AG04449 (cell line): ENCODE data around the gene LHX6.

Experiments
- CTCF ChIA-PET: fragments of 350-600 bp; formaldehyde crosslinking; extraction: SDS; loops from one replicate; lab custom pipeline; 2021; ENCODE audit warnings: antibody characterized with exemption; lab: Yijun Ruan, JAX
- POLR2A ChIA-PET: fragments of 400-600, 350-600 bp; formaldehyde crosslinking; extraction: SDS; loops from one replicate; lab custom pipeline; 2020; ENCODE audit warnings: antibody characterized with exemption, inconsistent platforms; lab: Yijun Ruan, JAX
- DNase-seq: peaks from one replicate; pipeline ENCODE4 v3.0.0-alpha.2; 2010; ENCODE audit warnings: low read depth, low spot score
- H3K4me3 ChIP-seq: 2 replicates; pipeline ENCODE4 v1.5.1; 2011; ENCODE audit warnings: low read depth, mild to moderate bottlenecking, control low read depth, low read length
- CTCF ChIP-seq: IDR thresholded peaks from one replicate; pipeline ENCODE4 v1.5.1; 2011; ENCODE audit warnings: mild to moderate bottlenecking, moderate library complexity, low read length, control low read depth, inconsistent platforms; ENCODE audit not compliant: insufficient read depth; ENCODE audit errors: missing control alignments

Gene LHX6

GRCh38 chr9:122202111-122202510 lies 26.6 kb downstream of the LHX6 start:
- no peak for TF ChIP-seq CTCF
- ChIA-PET POLR2A (no interaction called here), CTCF (no interaction called here)
- no peak overlapping the region for H3K4me3 ChIP-seq
- no peak for DNase-seq

- CTCF ChIA-PET: no interaction called here
- TF ChIP-seq CTCF: no peak
- no peak for DNase-seq
- no peak overlapping the region for H3K4me3 ChIP-seq
- POLR2A ChIA-PET: no interaction called here
Observed at GRCh38 chr9:122201641-122202040, 27.1 kb downstream of the LHX6 start.

GRCh38 chr9:122200960-122201595 lies 27.7 kb downstream of the LHX6 start:
- CTCF ChIA-PET: no interaction called here
- no peak for TF ChIP-seq CTCF
- no peak for DNase-seq
- H3K4me3 ChIP-seq: no peak overlapping the region
- POLR2A ChIA-PET: no interaction called here

- TF ChIP-seq CTCF: no peak
- DNase-seq: no peak
- CTCF ChIA-PET: no interaction called here
- no peak overlapping the region for H3K4me3 ChIP-seq
- POLR2A ChIA-PET: no interaction called here
Observed at GRCh38 chr9:122197882-122198281, 30.9 kb downstream of the LHX6 start.

- no peak overlapping the region for H3K4me3 ChIP-seq
- no peak for TF ChIP-seq CTCF
- CTCF ChIA-PET: no interaction called here
- POLR2A ChIA-PET: no interaction called here
- no peak for DNase-seq
Observed at GRCh38 chr9:122197426-122197825, 31.3 kb downstream of the LHX6 start.

- CTCF ChIA-PET: no interaction called here
- TF ChIP-seq CTCF: no peak
- POLR2A ChIA-PET: no interaction called here
- no peak overlapping the region for H3K4me3 ChIP-seq
- no peak for DNase-seq
Observed at GRCh38 chr9:122195875-122196274, 32.9 kb downstream of the LHX6 start.
